HepG2 (cell line): ENCODE data around the gene SLC9A9. TPM values are rescaled to one million over a fixed set of nuclear protein-coding genes. Genes with fewer than 3 reads are reported as not detected.

Experiments used
- ATAC-seq: fragments of 200-7000 bp; cut with Tn5 transposase; 3 replicates; pipeline ENCODE4 v1.9.1; 2020; ENCODE audit warnings: mild to moderate bottlenecking, moderate library complexity
- BruUV-seq: library from RNA; stranded (reverse); fragments of 400-500 nt; replicated peaks from 2 replicates; lab custom pipeline; 2021; lab: Mats Ljungman, UMichigan
- CTCF ChIA-PET: fragments of 300-600 bp; formaldehyde crosslinking; extraction: SDS; loops from one replicate; lab custom pipeline; 2021; ENCODE audit warnings: low total read pairs, inconsistent platforms, low intra/inter-chr PET ratio; lab: Yijun Ruan, JAX
- POLR2A ChIA-PET: fragments of 350-600 bp; sonication (Branson Sonifier 250); formaldehyde crosslinking; loops from one replicate; lab custom pipeline; 2020; ENCODE audit warnings: antibody characterized with exemption, inconsistent platforms; lab: Yijun Ruan, JAX
- DNase-seq: peaks from one replicate; pipeline ENCODE4 v3.0.0-alpha.2; 2015; ENCODE audit warnings: low spot score
- FAIRE-seq: peaks from 3 replicates; lab custom pipeline; 2011; peaks lifted over from hg19 to GRCh38; lab: Jason Lieb, UNC
- H2AFZ ChIP-seq: one replicate; pipeline ENCODE4 v1.6.1; 2011; ENCODE audit warnings: low read length, inconsistent platforms
- H3K27ac ChIP-seq: fragments of 300-600 bp; 3 replicates; pipeline ENCODE4 v1.8.0; 2011; ENCODE audit warnings: mixed run types, mild to moderate bottlenecking, mixed read lengths, low read length, inconsistent platforms; ENCODE audit not compliant: insufficient read depth; ENCODE audit errors: extremely low read length
- H3K27me3 ChIP-seq, 2 experiments: fragments of 200-600 bp in 1 of 2; 2 replicates in 1 of 2; 3 replicates in 1 of 2; pipeline versions ENCODE4 v1.6.0 to v1.8.0; 2011; ENCODE audit warnings: low read length in 2 of 2, mild to moderate bottlenecking in 2 of 2, moderate library complexity in 2 of 2, inconsistent platforms in 1 of 2; ENCODE audit not compliant: insufficient read depth in 2 of 2, control insufficient read depth in 1 of 2
- H3K36me3 ChIP-seq, 2 experiments: fragments of 200-600 bp in 1 of 2; replicated peaks in 1 of 2; 2 replicates in 1 of 2; 3 replicates in 1 of 2; pipeline versions ENCODE4 v1.5.1 to v1.8.0; 2011; ENCODE audit warnings: low read length in 2 of 2, inconsistent platforms in 1 of 2; ENCODE audit not compliant: insufficient read depth in 2 of 2, control insufficient read depth in 1 of 2
- H3K4me1 ChIP-seq: 2 replicates; pipeline ENCODE4 v1.5.1; 2012; ENCODE audit warnings: low read length, inconsistent platforms; ENCODE audit not compliant: insufficient read depth
- H3K4me2 ChIP-seq: 2 replicates; pipeline ENCODE4 v1.6.0; 2011; ENCODE audit warnings: low read depth, low read length, inconsistent platforms
- H3K4me3 ChIP-seq, 3 experiments: fragments of 200-600 bp in 1 of 3; sonication (generic), shearing (Covaris generic) in 1 of 3; replicated peaks in 1 of 3; 2 replicates each; pipeline ENCODE4 v1.5.1; 2011 to 2016; ENCODE audit warnings: low read length in 3 of 3, inconsistent platforms in 2 of 3, low read depth in 2 of 3, mild to moderate bottlenecking in 2 of 3, control low read depth in 1 of 3, mixed read lengths in 1 of 3; ENCODE audit not compliant: insufficient read depth in 1 of 3
- H3K79me2 ChIP-seq: one replicate; pipeline ENCODE4 v1.6.1; 2011; ENCODE audit warnings: low read length, inconsistent platforms; ENCODE audit not compliant: insufficient read depth
- H3K9ac ChIP-seq: 2 replicates; pipeline ENCODE4 v1.6.0; 2011; ENCODE audit warnings: mild to moderate bottlenecking, low read depth, low read length, inconsistent platforms; ENCODE audit not compliant: insufficient read depth
- H3K9me3 ChIP-seq: 2 replicates; pipeline ENCODE4 v1.5.1; 2012; ENCODE audit warnings: mild to moderate bottlenecking, low read length
- H4K20me1 ChIP-seq: 2 replicates; pipeline ENCODE4 v1.6.0; 2011; ENCODE audit warnings: inconsistent platforms, mild to moderate bottlenecking, low read length, moderate library complexity; ENCODE audit not compliant: insufficient read depth
- GPN1 ChIP-seq: sonication (generic); formaldehyde crosslinking; IDR thresholded peaks from 2 replicates; pipeline ENCODE4 v1.5.1; 2020; ENCODE audit warnings: missing genetic modification reagents, borderline replicate concordance
- MEIS1 ChIP-seq: sonication (generic); formaldehyde crosslinking; IDR thresholded peaks from 2 replicates; pipeline ENCODE4 v1.9.0; 2021; ENCODE audit warnings: mild to moderate bottlenecking, missing genetic modification reagents, moderate library complexity, borderline replicate concordance
- NPAS2 ChIP-seq: sonication (generic); formaldehyde crosslinking; IDR thresholded peaks from 2 replicates; pipeline ENCODE4 v1.8.0; 2022; ENCODE audit warnings: mild to moderate bottlenecking, missing genetic modification reagents, borderline replicate concordance
- RARG ChIP-seq: sonication (generic); formaldehyde crosslinking; IDR thresholded peaks from 2 replicates; pipeline ENCODE4 v1.4.0; 2020; ENCODE audit warnings: low read depth, mild to moderate bottlenecking, missing genetic modification reagents
- SNAI1 ChIP-seq: sonication (generic); formaldehyde crosslinking; IDR thresholded peaks from 2 replicates; pipeline ENCODE4 v1.5.0; 2020; ENCODE audit warnings: mild to moderate bottlenecking, missing genetic modification reagents, borderline replicate concordance
- THAP8 ChIP-seq: sonication (generic); formaldehyde crosslinking; IDR thresholded peaks from 2 replicates; pipeline ENCODE4 v1.5.1; 2020; ENCODE audit warnings: missing genetic modification reagents, mild to moderate bottlenecking, borderline replicate concordance
- XBP1 ChIP-seq: sonication (generic); formaldehyde crosslinking; IDR thresholded peaks from 2 replicates; pipeline ENCODE4 v1.5.0; 2020; ENCODE audit warnings: missing genetic modification reagents
- ZBTB34 ChIP-seq: sonication (generic); formaldehyde crosslinking; IDR thresholded peaks from 2 replicates; pipeline ENCODE4 v1.8.0; 2022; ENCODE audit warnings: mild to moderate bottlenecking, missing genetic modification reagents
- ZFP41 ChIP-seq: sonication (generic); formaldehyde crosslinking; IDR thresholded peaks from 2 replicates; pipeline ENCODE4 v1.4.0; 2020; ENCODE audit warnings: mild to moderate bottlenecking, missing genetic modification reagents, borderline replicate concordance
- ZNF264 ChIP-seq: sonication (generic); formaldehyde crosslinking; IDR thresholded peaks from 2 replicates; pipeline ENCODE4 v1.4.0; 2020; ENCODE audit warnings: missing genetic modification reagents
- ZNF281 ChIP-seq: sonication (generic); formaldehyde crosslinking; IDR thresholded peaks from 2 replicates; pipeline ENCODE4 v1.4.0; 2020; ENCODE audit warnings: missing genetic modification reagents, borderline replicate concordance
- ZNF879 ChIP-seq: sonication (generic); formaldehyde crosslinking; IDR thresholded peaks from 2 replicates; pipeline ENCODE4 v1.8.1; 2023; ENCODE audit warnings: missing genetic modification reagents
- ZNF883 ChIP-seq: sonication (generic); formaldehyde crosslinking; IDR thresholded peaks from 2 replicates; pipeline ENCODE4 v1.5.1; 2020; ENCODE audit warnings: mild to moderate bottlenecking, missing genetic modification reagents; ENCODE audit errors: not compliant biosample characterization
- WGBS: methylation state at CpG from one replicate; pipeline ENCODE4 v1.1.6; 2017; ENCODE audit warnings: low lambda C conversion rate; 5-methylcytosine and 5-hydroxymethylcytosine counted together
- in situ Hi-C: cut with HindIII; loops from 2 replicates; pipeline ENCODE4 v1.10.0; 2017; ENCODE audit warnings: low pct_unique_long_range_greater_than_20kb; ENCODE audit not compliant: extremely low pct_ligation_motif_present
- intact Hi-C: fragments of 100-400 bp; cut with micrococcal nuclease; formaldehyde crosslinking; loops from one replicate; pipeline ENCODE4 v1.10.0; 2022; ENCODE audit not compliant: unreplicated experiment
- polyA plus RNA-seq, 8 experiments: library from polyadenylated mRNA; depleted of rRNA in 3 of 8; stranded (reverse) in 7 of 8; unstranded in 1 of 8; fragments of >200 nt; fragmentation: Illumina TruSeq in 4 of 8; extraction: Trizol in 4 of 8; gene quantifications; 2 replicates each; pipeline versions ENCODE4 v1.2.1 to v1.2.3, GENCODE V29; 2011 to 2016; ENCODE audit warnings: low read depth in 4 of 8, missing spikeins in 1 of 8, mixed read lengths in 1 of 8; ENCODE audit not compliant: insufficient read depth in 1 of 8
- total RNA-seq, 5 experiments: library from RNA; depleted of rRNA; stranded (reverse); fragments of >200 nt; fragmentation: Illumina TruSeq; extraction: Trizol; gene quantifications; 2 replicates each; pipeline ENCODE4 v1.2.3, GENCODE V29; 2016; ENCODE audit warnings: low read depth in 1 of 5
- TF ChIP-seq, protein P1 (sequence below): sonication (generic); formaldehyde crosslinking; conservative IDR thresholded peaks from 2 replicates; pipeline ENCODE4 v1.8.1; 2023; ENCODE audit warnings: missing genetic modification reagents
- TF ChIP-seq, protein P2 (sequence below): sonication (generic); formaldehyde crosslinking; IDR thresholded peaks from 2 replicates; pipeline ENCODE4 v1.4.0; 2020; ENCODE audit warnings: mild to moderate bottlenecking, missing genetic modification reagents

SLC9A9 gene
- total and polyA plus RNA-seq, 2 of the 13 experiments (the other 11 are each of a cell fraction or from before 2014, with no cell fraction given) = not detected

DNA sequence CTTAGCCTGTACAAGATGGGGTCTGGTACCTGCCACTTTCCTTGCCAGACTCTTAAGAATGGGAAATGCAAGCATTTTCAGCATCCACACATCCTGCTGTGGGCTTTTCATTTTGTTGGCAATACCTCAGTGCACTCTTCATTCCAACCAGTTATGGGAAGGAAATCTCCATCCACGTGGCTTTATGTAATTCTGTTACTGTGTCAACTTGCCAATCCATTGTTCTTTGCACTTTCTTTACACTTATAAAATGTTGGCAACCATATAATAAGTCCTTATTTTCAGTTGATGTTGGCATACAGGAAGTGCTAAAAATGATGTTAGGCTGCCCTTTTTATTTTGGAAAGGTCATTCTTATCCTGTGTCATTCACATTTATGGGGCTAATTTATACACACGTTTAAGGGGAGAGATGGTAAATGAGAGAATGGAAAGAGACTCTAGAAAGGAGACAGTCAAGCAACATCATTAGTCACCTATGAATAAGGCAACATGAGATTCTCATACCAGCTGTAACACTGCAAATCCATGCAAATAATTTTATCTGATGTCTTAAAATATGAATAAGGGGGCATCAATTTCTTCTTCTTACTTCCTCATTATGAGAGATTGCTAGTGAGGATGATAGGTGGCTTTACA is 490.0 kb downstream of the SLC9A9 start:
- Histone ChIP-seq H3K4me3 (no peak overlapping the region), H3K27ac (no peak overlapping the region), H4K20me1 (no peaks in the 10 kb centered on the region), H3K27me3 (no peaks in the 10 kb centered on the region), H3K4me2 (no peak overlapping the region), H3K4me1 (no peaks in the 10 kb centered on the region), H3K79me2 (no peaks in the 10 kb centered on the region), H2AFZ (no peak overlapping the region), H3K36me3 (no peaks in the 10 kb centered on the region), H3K9ac (no peak overlapping the region), H3K9me3 (no peaks in the 10 kb centered on the region)
- FAIRE-seq = no peak
- POLR2A ChIA-PET = no interaction called here
- intact Hi-C loops = no loop called here
- CTCF ChIA-PET = no interaction called here
- no peak for DNase-seq
- 0% methylated on average over 2 of the region's 2 CpGs for WGBS
- ATAC-seq = no peak
- no TSS peak for BruUV-seq
- in situ Hi-C loops = no loop called here
- TF ChIP-seq XBP1 (CRISPR knock-in tag) (no peak), RARG (CRISPR knock-in tag) (no peak), NPAS2 (CRISPR knock-in tag) (no peak), MEIS1 (CRISPR knock-in tag) (no peak), ZBTB34 (no peak), ZNF264 (CRISPR knock-in tag) (no peak), GPN1 (CRISPR knock-in tag) (no peak), ZFP41 (CRISPR knock-in tag) (no peak), ZNF281 (CRISPR knock-in tag) (no peak), SNAI1 (no peak), ZNF883 (no peak), ZNF879 (no peak), THAP8 (CRISPR knock-in tag) (no peak)
- TF ChIP-seq, protein P1, sequence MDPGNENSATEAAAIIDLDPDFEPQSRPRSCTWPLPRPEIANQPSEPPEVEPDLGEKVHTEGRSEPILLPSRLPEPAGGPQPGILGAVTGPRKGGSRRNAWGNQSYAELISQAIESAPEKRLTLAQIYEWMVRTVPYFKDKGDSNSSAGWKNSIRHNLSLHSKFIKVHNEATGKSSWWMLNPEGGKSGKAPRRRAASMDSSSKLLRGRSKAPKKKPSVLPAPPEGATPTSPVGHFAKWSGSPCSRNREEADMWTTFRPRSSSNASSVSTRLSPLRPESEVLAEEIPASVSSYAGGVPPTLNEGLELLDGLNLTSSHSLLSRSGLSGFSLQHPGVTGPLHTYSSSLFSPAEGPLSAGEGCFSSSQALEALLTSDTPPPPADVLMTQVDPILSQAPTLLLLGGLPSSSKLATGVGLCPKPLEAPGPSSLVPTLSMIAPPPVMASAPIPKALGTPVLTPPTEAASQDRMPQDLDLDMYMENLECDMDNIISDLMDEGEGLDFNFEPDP (CRISPR knock-in tag) = no peak
- TF ChIP-seq, protein P2, sequence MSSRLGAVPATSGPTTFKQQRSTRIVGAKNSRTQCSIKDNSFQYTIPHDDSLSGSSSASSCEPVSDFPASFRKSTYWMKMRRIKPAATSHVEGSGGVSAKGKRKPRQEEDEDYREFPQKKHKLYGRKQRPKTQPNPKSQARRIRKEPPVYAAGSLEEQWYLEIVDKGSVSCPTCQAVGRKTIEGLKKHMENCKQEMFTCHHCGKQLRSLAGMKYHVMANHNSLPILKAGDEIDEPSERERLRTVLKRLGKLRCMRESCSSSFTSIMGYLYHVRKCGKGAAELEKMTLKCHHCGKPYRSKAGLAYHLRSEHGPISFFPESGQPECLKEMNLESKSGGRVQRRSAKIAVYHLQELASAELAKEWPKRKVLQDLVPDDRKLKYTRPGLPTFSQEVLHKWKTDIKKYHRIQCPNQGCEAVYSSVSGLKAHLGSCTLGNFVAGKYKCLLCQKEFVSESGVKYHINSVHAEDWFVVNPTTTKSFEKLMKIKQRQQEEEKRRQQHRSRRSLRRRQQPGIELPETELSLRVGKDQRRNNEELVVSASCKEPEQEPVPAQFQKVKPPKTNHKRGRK = no peak
